GM19238 (cell line): Measurements from ENCODE around the gene BUB3.

Source experiments
- DNase-seq: peaks from one replicate; pipeline ENCODE4 v3.0.0; 2011; ENCODE audit warnings: low spot score; ENCODE audit not compliant: insufficient read length

The BUB3 gene

GRCh38 chr10:123154092-123154710 is at the start of gene BUB3:
Gene BUB3 (plus strand): TSS chr10:123154402. CDS start chr10:123154918, 516 bp downstream.
- DNase-seq, result peak; percentile 93

- DNase-seq, result no peak
Measured at GRCh38 chr10:123109466-123109865, 44.7 kb upstream of the BUB3 start.

GRCh38 chr10:123117644-123118417 is 36.4 kb upstream of the BUB3 start:
- DNase-seq, result no peak

GRCh38 chr10:123119081-123119480 is 35.1 kb upstream of the BUB3 start:
- no peak for DNase-seq

- DNase-seq, result no peak
Measured at GRCh38 chr10:123126246-123126645, 28.0 kb upstream of the BUB3 start.

- DNase-seq, result no peak
Measured at GRCh38 chr10:123129618-123130271, 24.5 kb upstream of the BUB3 start.

GRCh38 chr10:123132576-123133477 is 21.4 kb upstream of the BUB3 start:
- peak; percentile 83 for DNase-seq

GRCh38 chr10:123133541-123134342 is 20.5 kb upstream of the BUB3 start:
- DNase-seq, result no peak

GRCh38 chr10:123134343-123134914 is 19.8 kb upstream of the BUB3 start:
- DNase-seq, result no peak

- no peak for DNase-seq
Measured at GRCh38 chr10:123134915-123135414, 19.2 kb upstream of the BUB3 start.

- DNase-seq, result no peak
Measured at GRCh38 chr10:123135415-123136141, 18.6 kb upstream of the BUB3 start, which contains the start of gene HMX3. Gene HMX3 (plus strand): TSS chr10:123135970. CDS start chr10:123136051, 81 bp downstream.

- DNase-seq, result no peak
Measured at GRCh38 chr10:123136221-123136805, 17.9 kb upstream of the BUB3 start.

GRCh38 chr10:123136806-123137642 is 17.2 kb upstream of the BUB3 start:
- no peak for DNase-seq

- DNase-seq, result no peak
Measured at GRCh38 chr10:123139165-123139520, 15.1 kb upstream of the BUB3 start.

- DNase-seq, result no peak
Measured at GRCh38 chr10:123139521-123140163, 14.6 kb upstream of the BUB3 start.

GRCh38 chr10:123140164-123140982 is 13.8 kb upstream of the BUB3 start:
- no peak for DNase-seq

- DNase-seq, result no peak
Measured at GRCh38 chr10:123140983-123141390, 13.2 kb upstream of the BUB3 start.
